ENCODE results near the gene C4orf36. TPM values are rescaled to one million over a fixed set of nuclear protein-coding genes. Genes with fewer than 3 reads are reported as not detected.

The C4orf36 gene
- total and polyA plus RNA-seq, 2 of the 8 experiments (the other 6 are each of a cell fraction or from before 2014, with no cell fraction given) = 1.2 to 1.5 TPM

DNA sequence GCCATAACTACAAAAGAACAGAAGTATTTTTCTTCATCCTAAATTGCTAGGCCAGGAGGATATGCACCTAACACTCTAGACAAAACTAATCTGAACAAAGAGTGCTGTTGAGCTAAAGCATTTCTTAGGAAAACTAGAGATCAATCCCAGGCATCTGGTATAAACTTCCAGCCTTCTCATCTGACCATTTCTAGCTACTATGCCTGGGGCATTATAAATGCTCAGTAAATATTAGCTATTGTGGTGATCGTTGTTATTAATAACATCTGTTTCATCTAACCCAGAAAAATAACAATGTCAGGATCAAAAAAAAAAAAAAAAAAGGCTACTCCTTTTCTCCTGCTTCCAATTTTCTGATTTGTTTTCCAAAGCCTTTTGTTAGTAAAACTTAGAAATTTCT, 35.3 kb downstream of the C4orf36 start (continued):
- TF ChIP-seq, protein P1, sequence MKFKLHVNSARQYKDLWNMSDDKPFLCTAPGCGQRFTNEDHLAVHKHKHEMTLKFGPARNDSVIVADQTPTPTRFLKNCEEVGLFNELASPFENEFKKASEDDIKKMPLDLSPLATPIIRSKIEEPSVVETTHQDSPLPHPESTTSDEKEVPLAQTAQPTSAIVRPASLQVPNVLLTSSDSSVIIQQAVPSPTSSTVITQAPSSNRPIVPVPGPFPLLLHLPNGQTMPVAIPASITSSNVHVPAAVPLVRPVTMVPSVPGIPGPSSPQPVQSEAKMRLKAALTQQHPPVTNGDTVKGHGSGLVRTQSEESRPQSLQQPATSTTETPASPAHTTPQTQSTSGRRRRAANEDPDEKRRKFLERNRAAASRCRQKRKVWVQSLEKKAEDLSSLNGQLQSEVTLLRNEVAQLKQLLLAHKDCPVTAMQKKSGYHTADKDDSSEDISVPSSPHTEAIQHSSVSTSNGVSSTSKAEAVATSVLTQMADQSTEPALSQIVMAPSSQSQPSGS (IDR thresholded peaks at IDR 0.05; ENCODE audit: low read length) = no peak
- TF ChIP-seq SIN3A (conservative IDR thresholded peaks at IDR 0.05 in 1 of 2, IDR thresholded peaks at IDR 0.05 in 1 of 2; ENCODE audit: low read depth in 1 of 2, low read length in 2 of 2) (no peak), POLR2AphosphoS5 (IDR thresholded peaks at IDR 0.05; ENCODE audit: low read depth, low read length) (no peak), RFX5 (IDR thresholded peaks at IDR 0.05; ENCODE audit: borderline replicate concordance, low read depth, low read length) (no peak), CHD2 (IDR thresholded peaks at IDR 0.05; ENCODE audit: low read length) (no peak), TAF7 (optimal IDR thresholded peaks at IDR 0.05; ENCODE audit: borderline replicate concordance, low read depth, low read length) (no peak)

Measured in H1 (cell line).